ENCODE results near the gene RDH14. TPM values are rescaled to one million over a fixed set of nuclear protein-coding genes. Genes with fewer than 3 reads are reported as not detected.

Gene RDH14
- polyA plus RNA-seq, 1 donor (not counting 4 experiments of a cell fraction or from before 2014, with no cell fraction given): 29.6 TPM

DNA sequence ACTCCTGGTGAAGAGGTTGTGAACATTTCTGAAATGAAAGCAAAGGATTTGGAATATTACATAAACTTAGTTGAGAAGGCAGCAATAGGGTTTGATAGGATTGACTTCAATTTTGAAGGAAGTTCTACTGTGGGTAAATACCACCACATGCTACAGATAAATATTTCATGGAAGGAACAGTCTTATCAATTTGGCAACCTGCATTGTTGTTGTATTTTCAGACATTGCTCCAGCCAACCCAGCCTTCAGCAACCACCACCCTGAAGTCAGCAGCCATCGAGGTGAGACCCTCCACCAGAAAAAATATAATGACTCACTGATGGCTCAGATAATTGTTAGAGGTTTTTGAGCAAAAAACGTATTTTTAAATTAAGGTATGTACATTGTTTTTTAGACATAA, 10.0 kb downstream of the RDH14 start:
- Histone ChIP-seq H3K36me3 (ENCODE audit: control insufficient read depth in 2 of 2, extremely low read depth in 1 of 2, insufficient read depth in 2 of 2, low read length in 2 of 2) (peaks cover 4% of the 10 kb centered on the region in 2 experiments), H3K79me2 (ENCODE audit: control insufficient read depth, insufficient read depth, low read length) (no peaks in the 10 kb centered on the region), H3K4me1 (ENCODE audit: control insufficient read depth, extremely low read depth, insufficient read depth, low read length) (no peaks in the 10 kb centered on the region), H3K27ac (ENCODE audit: control insufficient read depth, insufficient read depth, low read length) (no peak overlapping the region), H3K9ac (ENCODE audit: control insufficient read depth, extremely low read depth, insufficient read depth, low read length) (no peak overlapping the region), H4K20me1 (ENCODE audit: control insufficient read depth, extremely low read depth, insufficient read depth, low read length) (no peaks in the 10 kb centered on the region), H3K9me1 (ENCODE audit: control insufficient read depth, extremely low read depth, insufficient read depth, low read length) (no peaks in the 10 kb centered on the region), H3K4me3 (ENCODE audit: control insufficient read depth in 2 of 3, extremely low read depth in 1 of 3, insufficient read depth in 2 of 3, low read depth in 1 of 3, low read length in 3 of 3) (no peak overlapping the region), H3K4me2 (ENCODE audit: control insufficient read depth, extremely low read depth, insufficient read depth, low read depth, low read length) (no peak overlapping the region), H3K27me3 (ENCODE audit: control insufficient read depth, extremely low read depth, insufficient read depth, low read length) (no peaks in the 10 kb centered on the region), H2AFZ (ENCODE audit: control insufficient read depth, low read length) (no peak overlapping the region), H3K9me3 (ENCODE audit: control insufficient read depth, low read depth, low read length) (no peaks in the 10 kb centered on the region)
- DNase-seq (ENCODE audit: low read depth, low spot score): no peak
- no peak for TF ChIP-seq EZH2 (IDR thresholded peaks at IDR 0.05; ENCODE audit: low read length)
- TF ChIP-seq, protein P1, sequence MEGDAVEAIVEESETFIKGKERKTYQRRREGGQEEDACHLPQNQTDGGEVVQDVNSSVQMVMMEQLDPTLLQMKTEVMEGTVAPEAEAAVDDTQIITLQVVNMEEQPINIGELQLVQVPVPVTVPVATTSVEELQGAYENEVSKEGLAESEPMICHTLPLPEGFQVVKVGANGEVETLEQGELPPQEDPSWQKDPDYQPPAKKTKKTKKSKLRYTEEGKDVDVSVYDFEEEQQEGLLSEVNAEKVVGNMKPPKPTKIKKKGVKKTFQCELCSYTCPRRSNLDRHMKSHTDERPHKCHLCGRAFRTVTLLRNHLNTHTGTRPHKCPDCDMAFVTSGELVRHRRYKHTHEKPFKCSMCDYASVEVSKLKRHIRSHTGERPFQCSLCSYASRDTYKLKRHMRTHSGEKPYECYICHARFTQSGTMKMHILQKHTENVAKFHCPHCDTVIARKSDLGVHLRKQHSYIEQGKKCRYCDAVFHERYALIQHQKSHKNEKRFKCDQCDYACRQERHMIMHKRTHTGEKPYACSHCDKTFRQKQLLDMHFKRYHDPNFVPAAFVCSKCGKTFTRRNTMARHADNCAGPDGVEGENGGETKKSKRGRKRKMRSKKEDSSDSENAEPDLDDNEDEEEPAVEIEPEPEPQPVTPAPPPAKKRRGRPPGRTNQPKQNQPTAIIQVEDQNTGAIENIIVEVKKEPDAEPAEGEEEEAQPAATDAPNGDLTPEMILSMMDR (optimal IDR thresholded peaks at IDR 0.05 in 1 of 3, IDR thresholded peaks at IDR 0.05 in 1 of 3, conservative IDR thresholded peaks at IDR 0.05 in 1 of 3; ENCODE audit: extremely low read depth in 1 of 3, insufficient read depth in 2 of 3, low read length in 3 of 3): no peak
- no peak for FAIRE-seq
- dilution Hi-C loops (cut with MboI; ENCODE audit: extremely low pct_ligation_motif_present, low sequenced_read_pairs): no loop called here

DNA sequence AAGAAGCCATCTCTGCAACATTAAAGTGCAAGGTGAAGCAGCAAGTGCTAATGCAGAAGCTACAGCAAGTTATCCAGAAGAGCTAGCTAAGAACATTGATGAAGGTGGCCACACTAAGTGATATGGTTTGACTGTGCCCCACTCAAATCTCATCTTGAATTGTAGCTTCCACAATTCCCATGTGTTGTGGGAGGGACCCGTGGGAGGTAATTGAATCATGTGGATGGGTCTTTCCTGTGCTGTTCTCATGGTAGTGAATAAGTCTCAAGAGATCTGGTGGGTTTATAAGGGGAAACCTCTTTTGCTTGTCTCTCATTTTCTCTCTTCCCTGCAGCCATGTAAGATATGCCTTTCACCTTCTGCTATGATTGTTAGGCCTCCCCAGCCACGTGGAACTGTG, 11.4 kb downstream of the RDH14 start:
- H4K20me1 ChIP-seq (ENCODE audit: control insufficient read depth, extremely low read depth, insufficient read depth, low read length): no peaks in the 10 kb centered on the region
- no peaks in the 10 kb centered on the region for H3K79me2 ChIP-seq (ENCODE audit: control insufficient read depth, insufficient read depth, low read length)
- H3K4me1 ChIP-seq (ENCODE audit: control insufficient read depth, extremely low read depth, insufficient read depth, low read length): no peaks in the 10 kb centered on the region
- DNase-seq (ENCODE audit: low read depth, low spot score) (no peak), FAIRE-seq (no peak)
- no peaks in the 10 kb centered on the region for H3K9me3 ChIP-seq (ENCODE audit: control insufficient read depth, low read depth, low read length)
- H3K27me3 ChIP-seq (ENCODE audit: control insufficient read depth, extremely low read depth, insufficient read depth, low read length): no peaks in the 10 kb centered on the region
- no peaks in the 10 kb centered on the region for H3K9me1 ChIP-seq (ENCODE audit: control insufficient read depth, extremely low read depth, insufficient read depth, low read length)
- H3K9ac ChIP-seq (ENCODE audit: control insufficient read depth, extremely low read depth, insufficient read depth, low read length): no peak overlapping the region
- H3K4me3 ChIP-seq (ENCODE audit: control insufficient read depth in 2 of 3, extremely low read depth in 1 of 3, insufficient read depth in 2 of 3, low read depth in 1 of 3, low read length in 3 of 3): no peak overlapping the region
- TF ChIP-seq, protein P1 (optimal IDR thresholded peaks at IDR 0.05 in 1 of 3, IDR thresholded peaks at IDR 0.05 in 1 of 3, conservative IDR thresholded peaks at IDR 0.05 in 1 of 3; ENCODE audit: extremely low read depth in 1 of 3, insufficient read depth in 2 of 3, low read length in 3 of 3): no peak
- H3K4me2 ChIP-seq (ENCODE audit: control insufficient read depth, extremely low read depth, insufficient read depth, low read depth, low read length): no peak overlapping the region
- dilution Hi-C loops (cut with MboI; ENCODE audit: extremely low pct_ligation_motif_present, low sequenced_read_pairs): no loop called here
- no peaks in the 10 kb centered on the region for H3K36me3 ChIP-seq (ENCODE audit: control insufficient read depth in 2 of 2, extremely low read depth in 1 of 2, insufficient read depth in 2 of 2, low read length in 2 of 2)
- H2AFZ ChIP-seq (ENCODE audit: control insufficient read depth, low read length): no peak overlapping the region
- H3K27ac ChIP-seq (ENCODE audit: control insufficient read depth, insufficient read depth, low read length): no peak overlapping the region
